AG04450 (cell line): Measurements from ENCODE around the gene CRLF3. TPM values are rescaled to one million over a fixed set of nuclear protein-coding genes. Genes with fewer than 3 reads are reported as not detected.

Source experiments
- CTCF ChIA-PET: fragments of 300-600, 350-600 bp; formaldehyde crosslinking; extraction: SDS; loops from one replicate; lab custom pipeline; 2022; ENCODE audit warnings: antibody characterized with exemption, inconsistent platforms; lab: Charles Lee
- POLR2A ChIA-PET: fragments of 350-600 bp; formaldehyde crosslinking; extraction: SDS; loops from one replicate; lab custom pipeline; 2021; ENCODE audit warnings: antibody characterized with exemption, inconsistent platforms; lab: Yijun Ruan, JAX
- DNase-seq: peaks from one replicate; pipeline ENCODE4 v3.0.0-alpha.2; 2011; ENCODE audit warnings: low read depth, low spot score
- H3K27ac ChIP-seq: one replicate; pipeline ENCODE4 v1.5.1; 2012; ENCODE audit warnings: low read depth, low read length, control low read depth
- H3K27me3 ChIP-seq: one replicate; pipeline ENCODE4 v1.6.0; 2012; ENCODE audit warnings: low read length; ENCODE audit not compliant: control insufficient read depth, insufficient read depth
- H3K4me3 ChIP-seq: 2 replicates; pipeline ENCODE4 v1.5.1; 2011; ENCODE audit warnings: mild to moderate bottlenecking, low read depth, low read length, control low read depth
- H3K9me3 ChIP-seq: 2 replicates; pipeline ENCODE4 v1.5.1; 2012; ENCODE audit warnings: low read length; ENCODE audit not compliant: control insufficient read depth, insufficient read depth
- polyA minus RNA-seq: library from RNA; depleted of rRNA, polyadenylated mRNA; stranded (reverse); fragments of >200 nt; gene quantifications from 2 replicates; pipeline ENCODE4 v1.2.3, GENCODE V29; 2011; rRNA and poly(A)+ RNA removed
- polyA plus RNA-seq: library from polyadenylated mRNA; depleted of rRNA; stranded (reverse); fragments of >200 nt; gene quantifications from 2 replicates; pipeline ENCODE4 v1.2.3, GENCODE V29; 2011; rRNA removed
- TF ChIP-seq, protein P1 (sequence below): IDR thresholded peaks from 2 replicates; pipeline ENCODE4 v1.5.1; 2011; ENCODE audit warnings: low read depth, low read length, control low read depth, inconsistent platforms

CRLF3 gene, protein sequence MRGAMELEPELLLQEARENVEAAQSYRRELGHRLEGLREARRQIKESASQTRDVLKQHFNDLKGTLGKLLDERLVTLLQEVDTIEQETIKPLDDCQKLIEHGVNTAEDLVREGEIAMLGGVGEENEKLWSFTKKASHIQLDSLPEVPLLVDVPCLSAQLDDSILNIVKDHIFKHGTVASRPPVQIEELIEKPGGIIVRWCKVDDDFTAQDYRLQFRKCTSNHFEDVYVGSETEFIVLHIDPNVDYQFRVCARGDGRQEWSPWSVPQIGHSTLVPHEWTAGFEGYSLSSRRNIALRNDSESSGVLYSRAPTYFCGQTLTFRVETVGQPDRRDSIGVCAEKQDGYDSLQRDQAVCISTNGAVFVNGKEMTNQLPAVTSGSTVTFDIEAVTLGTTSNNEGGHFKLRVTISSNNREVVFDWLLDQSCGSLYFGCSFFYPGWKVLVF
- 7.9 and 10.1 TPM in 2 replicates for polyA plus RNA-seq
- polyA minus RNA-seq, result 6.9 and 9.6 TPM in 2 replicates

DNA sequence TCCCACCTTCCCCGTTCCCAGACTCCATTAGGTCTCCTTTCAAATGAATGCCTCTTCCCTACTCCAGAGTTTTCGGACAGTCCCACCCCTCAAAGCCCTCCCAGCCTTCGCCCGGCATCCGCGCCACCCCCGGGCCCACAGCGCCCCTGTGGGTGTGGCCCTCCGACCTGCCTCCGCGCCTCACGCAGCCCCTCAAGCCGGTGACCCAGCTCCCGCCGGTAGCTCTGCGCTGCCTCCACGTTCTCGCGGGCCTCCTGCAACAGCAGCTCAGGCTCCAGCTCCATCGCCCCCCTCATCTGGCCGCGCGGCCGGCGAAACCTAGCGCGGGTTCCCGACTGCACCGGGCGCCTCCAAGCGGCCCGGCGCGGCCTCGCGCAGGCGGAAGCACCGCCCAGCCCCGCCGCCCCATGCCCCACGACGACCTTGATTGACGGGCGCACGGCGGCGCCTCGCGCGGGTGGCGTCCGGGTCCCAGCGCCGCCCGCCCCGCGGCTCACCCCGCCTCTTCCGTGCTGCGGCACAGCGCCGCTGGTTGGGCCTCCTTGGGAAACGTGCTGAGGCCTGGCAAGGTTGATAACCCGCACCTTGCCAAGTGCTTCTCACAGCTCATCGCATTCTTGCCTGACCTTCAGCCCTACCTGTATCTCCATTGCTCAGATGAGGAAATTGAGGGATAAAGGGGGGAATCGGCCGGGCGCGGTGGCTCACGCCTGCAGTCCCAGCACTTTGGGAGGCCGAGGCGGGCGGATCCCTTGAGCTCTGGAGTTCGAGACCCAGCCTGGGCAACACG lies at the start of gene CRLF3:
Gene CRLF3 (minus strand): TSS at position 337 of the 790 bp plus-strand sequence. CDS start 41 bp downstream, at position 296.
- ChIA-PET POLR2A (interaction anchor here (0.6 to 1.1 kb wide), 3 partner anchors 34 to 1058 kb away, joined by 3 to 22 read pairs (median 4); no protein-coding TSS in a partner anchor), CTCF (interaction anchor here (0.6 to 2.1 kb wide), 8 partner anchors 11 to 720 kb away, joined by 3 to 11 read pairs (median 4); no protein-coding TSS in a partner anchor)

DNA sequence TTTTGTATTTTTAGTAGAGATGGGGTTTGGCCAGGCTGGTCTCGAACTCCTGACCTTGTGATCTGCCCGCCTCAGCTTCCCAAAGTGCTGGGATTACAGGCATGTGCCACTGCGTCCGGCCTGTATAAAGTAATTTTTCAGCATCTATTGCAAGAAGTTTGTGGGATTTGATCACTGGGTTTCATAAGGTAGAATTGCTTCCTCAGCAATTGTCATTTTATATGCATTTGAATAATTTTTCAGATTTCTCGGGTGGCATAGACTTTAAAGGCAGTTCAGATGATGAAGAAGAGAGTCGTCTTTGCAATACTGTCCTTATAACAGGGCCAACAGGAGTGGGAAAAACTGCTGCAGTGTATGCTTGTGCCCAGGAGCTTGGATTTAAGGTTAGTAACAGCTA lies 44.5 kb upstream of the CRLF3 start:
- no peaks in the 10 kb centered on the region for H3K27me3 ChIP-seq
- CTCF ChIA-PET, result no interaction called here
- H3K27ac ChIP-seq, result no peak overlapping the region
- H3K4me3 ChIP-seq, result no peak overlapping the region
- no peaks in the 10 kb centered on the region for H3K9me3 ChIP-seq
- POLR2A ChIA-PET, result no interaction called here
- DNase-seq, result no peak
- TF ChIP-seq, protein P1, sequence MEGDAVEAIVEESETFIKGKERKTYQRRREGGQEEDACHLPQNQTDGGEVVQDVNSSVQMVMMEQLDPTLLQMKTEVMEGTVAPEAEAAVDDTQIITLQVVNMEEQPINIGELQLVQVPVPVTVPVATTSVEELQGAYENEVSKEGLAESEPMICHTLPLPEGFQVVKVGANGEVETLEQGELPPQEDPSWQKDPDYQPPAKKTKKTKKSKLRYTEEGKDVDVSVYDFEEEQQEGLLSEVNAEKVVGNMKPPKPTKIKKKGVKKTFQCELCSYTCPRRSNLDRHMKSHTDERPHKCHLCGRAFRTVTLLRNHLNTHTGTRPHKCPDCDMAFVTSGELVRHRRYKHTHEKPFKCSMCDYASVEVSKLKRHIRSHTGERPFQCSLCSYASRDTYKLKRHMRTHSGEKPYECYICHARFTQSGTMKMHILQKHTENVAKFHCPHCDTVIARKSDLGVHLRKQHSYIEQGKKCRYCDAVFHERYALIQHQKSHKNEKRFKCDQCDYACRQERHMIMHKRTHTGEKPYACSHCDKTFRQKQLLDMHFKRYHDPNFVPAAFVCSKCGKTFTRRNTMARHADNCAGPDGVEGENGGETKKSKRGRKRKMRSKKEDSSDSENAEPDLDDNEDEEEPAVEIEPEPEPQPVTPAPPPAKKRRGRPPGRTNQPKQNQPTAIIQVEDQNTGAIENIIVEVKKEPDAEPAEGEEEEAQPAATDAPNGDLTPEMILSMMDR, result no peak

More for the DNA sequence above, at the start of gene CRLF3:
- H3K4me3 ChIP-seq, result peak within 1 kb of the TSS; percentile 90
- H3K9me3 ChIP-seq, result no peaks in the 10 kb centered on the region
- H3K27ac ChIP-seq, result peak within 1 kb of the TSS; percentile 61
- H3K27me3 ChIP-seq, result no peaks in the 10 kb centered on the region
- TF ChIP-seq, protein P1, result peak; percentile 49
- DNase-seq, result peak; percentile 54

DNA sequence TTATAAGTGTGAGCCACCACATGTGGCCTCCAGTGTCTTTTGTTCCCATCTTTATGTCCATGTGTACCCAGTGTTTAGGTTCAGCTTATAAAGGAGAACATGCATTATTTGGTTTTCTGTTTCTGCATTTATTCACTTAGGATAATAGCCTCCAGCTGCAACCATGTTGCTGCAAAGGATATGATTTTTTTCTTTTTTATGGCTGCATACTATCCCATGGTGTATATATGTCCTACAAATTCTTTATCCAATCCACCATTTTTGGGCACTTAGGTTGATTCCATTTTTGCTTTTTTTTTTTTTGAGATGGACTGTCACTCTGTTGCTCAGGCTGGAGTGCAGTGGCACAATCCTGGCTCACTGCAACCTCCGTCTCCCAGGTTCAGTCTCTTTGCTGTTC lies 40.1 kb upstream of the CRLF3 start:
- CTCF ChIA-PET, result no interaction called here
- no peaks in the 10 kb centered on the region for H3K27me3 ChIP-seq
- H3K4me3 ChIP-seq, result no peak overlapping the region
- H3K9me3 ChIP-seq, result no peaks in the 10 kb centered on the region
- TF ChIP-seq, protein P1, result no peak
- no peak for DNase-seq
- POLR2A ChIA-PET, result no interaction called here
- H3K27ac ChIP-seq, result no peak overlapping the region

DNA sequence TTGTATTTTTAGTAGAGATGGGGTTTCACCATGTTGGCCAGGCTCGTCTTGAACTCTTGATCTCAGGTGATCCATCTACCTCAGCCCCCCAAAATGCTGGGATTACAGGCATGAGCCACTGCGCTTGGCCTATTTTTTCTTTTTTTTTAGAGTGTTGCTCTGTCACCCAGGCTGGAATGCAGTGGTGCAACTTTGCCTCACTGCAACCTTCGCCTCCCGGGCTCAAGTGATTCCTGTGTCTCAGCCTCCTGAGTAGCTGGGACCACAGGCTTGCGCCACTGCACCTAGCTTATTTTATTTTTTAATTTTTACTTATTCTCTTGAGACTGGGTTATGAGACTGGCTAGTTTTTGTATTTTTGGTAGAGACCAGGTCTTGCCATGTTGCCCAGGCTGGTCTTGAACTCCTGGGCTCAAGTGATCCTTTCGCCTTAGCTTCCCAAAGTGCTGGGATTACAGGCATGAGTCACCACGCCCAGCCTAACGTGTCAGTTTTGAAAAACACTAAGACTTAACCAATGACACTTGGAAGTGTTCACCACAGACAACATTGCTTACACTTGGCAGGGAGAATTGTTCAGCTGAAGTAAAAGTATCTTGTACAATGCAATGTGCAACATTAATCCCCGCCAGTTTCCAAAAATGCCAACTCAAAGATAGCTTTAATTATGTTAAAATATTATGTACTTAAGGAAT lies 34.2 kb upstream of the CRLF3 start:
- TF ChIP-seq, protein P1, result no peak
- no peak overlapping the region for H3K27ac ChIP-seq
- H3K4me3 ChIP-seq, result no peak overlapping the region
- H3K27me3 ChIP-seq, result no peaks in the 10 kb centered on the region
- H3K9me3 ChIP-seq, result no peaks in the 10 kb centered on the region
- ChIA-PET CTCF (interaction anchor here (1.2 kb wide), 1 partner anchor 22 kb away, joined by 3 read pairs; no protein-coding TSS in a partner anchor), POLR2A (no interaction called here)
- no peak for DNase-seq
